Muscle layer of duodenum (tissue), 2 donors: ENCODE measurements around the gene TERB2.
"Not testable (repeated sequence)": the region's sequence is repeated elsewhere in the genome, so short reads cannot be mapped to it uniquely, and the experiment has no call there.

ENCODE experiments used
- H3K27ac ChIP-seq: one replicate; pipeline ENCODE4 v1.7.0; 2013; ENCODE audit warnings: mild to moderate bottlenecking, low read length
- H3K27me3 ChIP-seq: one replicate; pipeline ENCODE4 v1.7.0; 2013; ENCODE audit warnings: low read depth, mild to moderate bottlenecking, control low read depth, low read length
- H3K36me3 ChIP-seq, 2 donors: one replicate each; pipeline ENCODE4 v1.7.0; 2013; ENCODE audit warnings: low read length in 2 of 2, control low read depth in 1 of 2, mild to moderate bottlenecking in 1 of 2; ENCODE audit not compliant: insufficient read depth in 2 of 2, control insufficient read depth in 1 of 2
- H3K4me1 ChIP-seq, 2 donors: one replicate each; pipeline ENCODE4 v1.7.0; 2013; ENCODE audit warnings: low read length in 2 of 2, mild to moderate bottlenecking in 2 of 2, control low read depth in 1 of 2, moderate library complexity in 1 of 2; ENCODE audit not compliant: insufficient read depth in 2 of 2, control insufficient read depth in 1 of 2
- H3K4me3 ChIP-seq, 2 donors: one replicate each; pipeline ENCODE4 v1.7.0; 2013; ENCODE audit warnings: low read length in 2 of 2, low read depth in 1 of 2, mild to moderate bottlenecking in 1 of 2
- H3K9me3 ChIP-seq, 2 donors: one replicate each; pipeline ENCODE4 v1.7.0; 2013; ENCODE audit warnings: low read length in 2 of 2, control low read depth in 1 of 2, mild to moderate bottlenecking in 1 of 2; ENCODE audit not compliant: control insufficient read depth in 1 of 2
- donor health status: healthy.

Gene TERB2

DNA sequence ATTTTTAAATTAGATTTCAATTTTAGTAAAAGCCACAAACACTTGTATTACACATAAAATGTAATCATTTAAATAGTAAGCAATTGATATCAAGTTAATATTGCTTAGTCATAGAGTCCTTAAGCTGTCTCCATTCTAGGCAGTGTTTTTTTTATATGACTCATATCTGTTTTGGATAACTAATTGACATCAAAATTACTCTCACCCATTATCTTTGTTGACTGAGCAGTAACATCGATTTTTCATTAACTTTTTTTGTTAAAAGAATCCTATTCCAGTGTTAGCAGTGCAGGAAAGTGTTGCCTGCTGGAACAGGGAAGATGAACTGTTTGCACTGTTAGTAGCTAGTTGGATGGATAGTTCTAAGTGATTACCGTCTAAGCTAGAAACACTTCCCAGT, 21.3 kb downstream of the TERB2 start:
- not testable (repeated sequence) for H3K36me3 ChIP-seq, H3K9me3 ChIP-seq, H3K4me1 ChIP-seq, H3K27me3 ChIP-seq, H3K27ac ChIP-seq, H3K4me3 ChIP-seq

- not testable (repeated sequence) for H3K27ac ChIP-seq, H3K4me1 ChIP-seq
Measured at GRCh38 chr15:44979617-44980339, 23.3 kb downstream of the TERB2 start.

GRCh38 chr15:44984144-44984543, 27.7 kb downstream of the TERB2 start:
- H3K4me1 ChIP-seq, H3K27ac ChIP-seq, H3K9me3 ChIP-seq: not testable (repeated sequence)

More at GRCh38 chr15:44979617-44980339, 23.3 kb downstream of the TERB2 start:
- not testable (repeated sequence) for H3K36me3 ChIP-seq, H3K4me3 ChIP-seq, H3K27me3 ChIP-seq, H3K9me3 ChIP-seq

GRCh38 chr15:44986346-44987055, 30.0 kb downstream of the TERB2 start:
- H3K4me1 ChIP-seq, H3K4me3 ChIP-seq, H3K9me3 ChIP-seq, H3K27ac ChIP-seq, H3K36me3 ChIP-seq, H3K27me3 ChIP-seq: not testable (repeated sequence)

More at GRCh38 chr15:44984144-44984543, 27.7 kb downstream of the TERB2 start:
- H3K4me3 ChIP-seq, H3K27me3 ChIP-seq, H3K36me3 ChIP-seq: not testable (repeated sequence)

- not testable (repeated sequence) for H3K36me3 ChIP-seq, H3K4me3 ChIP-seq
Measured at GRCh38 chr15:44987711-44988110, 31.2 kb downstream of the TERB2 start.

DNA sequence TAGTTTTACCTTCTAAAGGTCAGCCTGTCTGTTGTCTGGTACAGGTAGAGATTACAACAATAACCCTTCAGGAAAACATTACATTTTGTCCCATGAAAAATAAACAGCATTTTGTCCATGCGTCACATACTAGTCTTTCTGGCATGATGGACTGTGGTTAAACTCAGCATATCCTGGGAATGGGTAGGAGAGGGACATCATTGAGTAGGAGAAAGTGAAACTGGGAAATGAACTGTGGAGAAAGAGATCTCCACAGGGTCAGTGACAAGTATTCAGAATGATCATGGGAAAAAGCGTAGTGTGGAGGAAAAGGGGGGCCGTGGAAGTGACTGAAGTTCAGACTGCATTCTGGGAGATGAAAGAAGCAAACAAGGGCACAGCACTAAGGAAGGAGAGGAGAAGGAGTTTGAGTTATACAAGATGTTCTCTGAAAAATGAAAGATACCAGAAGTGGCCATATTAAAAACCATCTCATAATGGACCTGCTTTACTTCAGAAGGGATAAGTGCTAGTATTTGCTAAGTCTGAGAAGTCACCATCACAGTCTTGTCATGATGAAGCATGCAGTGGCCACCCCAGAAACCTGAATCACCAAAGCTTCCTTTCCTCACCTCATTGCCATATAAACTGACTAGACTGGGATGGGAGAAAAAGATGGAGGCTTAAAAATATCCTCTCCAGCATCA, 31.8 kb downstream of the TERB2 start:
- H3K27ac ChIP-seq, H3K4me1 ChIP-seq, H3K4me3 ChIP-seq, H3K9me3 ChIP-seq, H3K27me3 ChIP-seq, H3K36me3 ChIP-seq: not testable (repeated sequence)

More at GRCh38 chr15:44987711-44988110, 31.2 kb downstream of the TERB2 start:
- H3K27ac ChIP-seq, H3K9me3 ChIP-seq, H3K4me1 ChIP-seq, H3K27me3 ChIP-seq: not testable (repeated sequence)

- H3K9me3 ChIP-seq, H3K4me1 ChIP-seq, H3K27ac ChIP-seq, H3K36me3 ChIP-seq, H3K27me3 ChIP-seq, H3K4me3 ChIP-seq: not testable (repeated sequence)
Measured at GRCh38 chr15:44988870-44989219, 32.4 kb downstream of the TERB2 start.

DNA sequence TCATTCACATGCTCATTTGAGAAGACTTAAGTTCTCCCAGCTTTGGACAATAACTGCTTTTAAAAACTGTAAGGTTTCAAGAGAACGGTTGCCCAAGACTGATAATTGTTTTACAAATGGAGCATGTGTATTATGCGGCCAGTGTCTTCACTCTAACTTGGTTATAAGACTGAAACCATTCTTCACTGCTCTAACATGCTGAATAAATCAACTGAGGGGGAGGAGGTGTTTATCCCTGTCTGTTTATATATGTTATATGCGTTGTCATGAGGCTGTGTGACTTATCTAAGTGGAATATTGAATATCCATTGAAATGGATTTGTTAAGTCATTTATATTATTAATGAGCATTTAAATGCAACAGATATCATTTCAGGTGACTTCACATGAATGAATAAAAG, 41.1 kb downstream of the TERB2 start:
- H3K4me1 ChIP-seq, H3K27ac ChIP-seq, H3K27me3 ChIP-seq, H3K36me3 ChIP-seq, H3K9me3 ChIP-seq, H3K4me3 ChIP-seq: not testable (repeated sequence)

GRCh38 chr15:44999105-44999504, 42.6 kb downstream of the TERB2 start:
- Histone ChIP-seq H3K4me1 (no peaks in the 10 kb centered on the region), H3K4me3 (no peak overlapping the region), H3K9me3 (no peaks in the 10 kb centered on the region), H3K27me3 (no peaks in the 10 kb centered on the region), H3K36me3 (no peaks in the 10 kb centered on the region), H3K27ac (no peak overlapping the region)

DNA sequence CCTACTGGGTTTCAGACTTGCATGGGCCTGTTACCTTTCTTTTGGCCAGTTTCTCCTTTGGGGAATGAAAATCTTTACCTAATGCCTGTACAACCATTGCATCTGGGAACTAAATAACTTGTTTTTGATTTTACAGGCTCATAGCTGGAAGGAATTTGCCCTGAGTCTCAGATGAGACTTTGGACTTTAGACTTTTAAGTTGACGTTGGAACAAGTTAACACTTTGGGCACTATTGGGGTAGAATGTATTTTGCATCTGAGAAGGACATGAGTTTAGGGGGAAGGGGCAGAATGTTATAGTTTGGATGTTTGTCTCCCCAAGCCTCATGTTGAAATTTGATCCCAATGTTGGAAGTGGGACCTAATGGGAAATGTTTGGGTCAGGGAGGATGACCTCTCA, 44.7 kb downstream of the TERB2 start:
- H3K27ac ChIP-seq, H3K36me3 ChIP-seq, H3K4me1 ChIP-seq, H3K4me3 ChIP-seq, H3K27me3 ChIP-seq, H3K9me3 ChIP-seq: not testable (repeated sequence)

DNA sequence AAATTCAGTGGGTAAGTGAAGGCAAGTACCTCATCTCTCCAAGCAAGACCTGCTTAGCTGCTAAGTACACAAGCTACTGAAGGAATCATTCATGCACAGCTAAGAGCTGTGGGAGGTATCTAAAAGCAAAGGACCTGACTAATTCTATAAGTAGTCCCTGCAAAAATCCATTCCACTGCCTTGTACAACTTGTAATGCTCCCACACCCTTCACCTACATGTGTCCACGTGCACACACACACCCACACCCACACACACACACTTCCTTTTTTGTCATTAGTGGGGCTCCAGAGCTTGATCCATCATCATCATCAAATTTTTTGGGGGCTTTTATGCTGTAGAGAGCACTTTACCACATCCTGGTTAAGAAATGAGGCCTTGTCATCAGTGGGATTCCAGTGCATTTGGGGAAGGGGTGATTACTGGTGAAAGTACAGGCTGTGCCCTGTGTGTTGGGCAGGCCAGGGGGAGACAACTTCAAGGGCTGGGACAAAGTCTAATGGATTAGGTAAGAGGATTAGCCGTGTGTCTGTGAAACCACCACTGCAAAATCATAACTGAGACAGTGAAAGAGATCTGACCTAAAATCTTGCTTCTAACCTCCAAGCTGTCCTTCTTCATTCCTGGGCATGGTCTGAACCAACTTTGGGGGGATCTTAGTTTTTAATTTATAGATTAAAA, 47.4 kb downstream of the TERB2 start:
- not testable (repeated sequence) for H3K9me3 ChIP-seq, H3K36me3 ChIP-seq, H3K4me3 ChIP-seq, H3K4me1 ChIP-seq, H3K27ac ChIP-seq, H3K27me3 ChIP-seq
